ENCODE data around the gene CRTAP. TPM values are rescaled to one million over a fixed set of nuclear protein-coding genes. Genes with fewer than 3 reads are reported as not detected.

The CRTAP gene
- total and polyA plus RNA-seq, 7 experiments from 2014 or later: 27.1 to 86.1 (median 46.4) TPM

- Histone ChIP-seq H3K9me3 (ENCODE audit: control insufficient read depth in 2 of 3, low read length in 3 of 3) (no peaks in the 10 kb centered on the region), H3K4me1 (ENCODE audit: control insufficient read depth in 2 of 2, insufficient read depth in 2 of 2, low read length in 2 of 2) (peaks cover 3 to 10% of the 10 kb centered on the region in 2 donors), H3K36me3 (ENCODE audit: control insufficient read depth in 2 of 3, insufficient read depth in 3 of 3, low read length in 3 of 3) (no peaks in the 10 kb centered on the region), H3K4me3 (ENCODE audit: low read length) (no peak overlapping the region), H3K27me3 (ENCODE audit: control insufficient read depth in 2 of 2, insufficient read depth in 2 of 2, low read length in 2 of 2) (no peaks in the 10 kb centered on the region), H3K27ac (ENCODE audit: low read depth, low read length) (no peak overlapping the region)
- Mint-ChIP-seq H3K27ac (no peak overlapping the region), H3K36me3 (peaks cover 0 to 21% (median 4%) of the 10 kb centered on the region in 5 donors), H3K4me3 (no peak overlapping the region), H3K4me1 (peaks cover 19 to 50% (median 36%) of the 10 kb centered on the region in 7 donors), H3K27me3 (no peaks in the 10 kb centered on the region), H3K9me3 (no peaks in the 10 kb centered on the region)
- ChIA-PET CTCF (interaction anchor here (0.6 to 1.5 kb wide), 3 partner anchors 9 to 289 kb away, joined by 3 to 5 read pairs (median 4); no protein-coding TSS in a partner anchor), POLR2A (no interaction called here)
- DNase-seq (no peak), ATAC-seq (no peak)
- intact Hi-C loops (cut with micrococcal nuclease): no loop called here
Observed at GRCh38 chr3:33083958-33084357, 29.9 kb upstream of the CRTAP start.

GRCh38 chr3:33088691-33089090 lies 25.1 kb upstream of the CRTAP start:
- Histone ChIP-seq H3K4me1 (ENCODE audit: control insufficient read depth in 2 of 2, insufficient read depth in 2 of 2, low read length in 2 of 2) (peaks cover 16 to 18% of the 10 kb centered on the region in 2 donors), H3K4me3 (ENCODE audit: low read length) (no peak overlapping the region), H3K36me3 (ENCODE audit: control insufficient read depth in 2 of 3, insufficient read depth in 3 of 3, low read length in 3 of 3) (peaks cover 0 to 11% (median 0%) of the 10 kb centered on the region in 3 experiments), H3K27me3 (ENCODE audit: control insufficient read depth in 2 of 2, insufficient read depth in 2 of 2, low read length in 2 of 2) (no peaks in the 10 kb centered on the region), H3K9me3 (ENCODE audit: control insufficient read depth in 2 of 3, low read length in 3 of 3) (no peaks in the 10 kb centered on the region), H3K27ac (ENCODE audit: low read depth, low read length) (no peak overlapping the region)
- H3K9me3 Mint-ChIP-seq: no peaks in the 10 kb centered on the region
- ChIA-PET CTCF (no interaction called here), POLR2A (no interaction called here)
- H3K27ac Mint-ChIP-seq: peak overlapping the region in 3 of 9 donors; percentile 2 to 22 (median 3)
- ATAC-seq (no peak), DNase-seq (no peak)
- no peaks in the 10 kb centered on the region for H3K27me3 Mint-ChIP-seq
- H3K4me3 Mint-ChIP-seq: peak overlapping the region in 5 of 10 donors; percentile 2 to 52 (median 29)
- peaks cover 4 to 56% (median 20%) of the 10 kb centered on the region in 5 donors for H3K36me3 Mint-ChIP-seq
- intact Hi-C loops (cut with micrococcal nuclease): no loop called here
- H3K4me1 Mint-ChIP-seq: peaks cover 57 to 82% (median 65%) of the 10 kb centered on the region in 7 donors

GRCh38 chr3:33089515-33089914 lies 24.3 kb upstream of the CRTAP start:
- H3K4me3 ChIP-seq (ENCODE audit: low read length): no peak overlapping the region
- ATAC-seq (peak; percentile 67), DNase-seq (no peak)
- intact Hi-C loops (cut with micrococcal nuclease): no loop called here
- no peaks in the 10 kb centered on the region for H3K27me3 ChIP-seq (ENCODE audit: control insufficient read depth in 2 of 2, insufficient read depth in 2 of 2, low read length in 2 of 2)
- H3K9me3 Mint-ChIP-seq: no peaks in the 10 kb centered on the region
- H3K9me3 ChIP-seq (ENCODE audit: control insufficient read depth in 2 of 3, low read length in 3 of 3): no peaks in the 10 kb centered on the region
- peak overlapping the region in 8 of 10 donors; percentile 7 to 69 (median 42) for H3K4me3 Mint-ChIP-seq
- CTCF ChIA-PET: interaction anchor here (1.1 kb wide), 1 partner anchor 15 kb away, joined by 3 read pairs; no protein-coding TSS in a partner anchor
- peaks cover 4 to 56% (median 22%) of the 10 kb centered on the region in 5 donors for H3K36me3 Mint-ChIP-seq
- no peak overlapping the region for H3K27ac ChIP-seq (ENCODE audit: low read depth, low read length)
- POLR2A ChIA-PET: interaction anchor here (0.7 to 0.8 kb wide), 2 partner anchors 28 to 43 kb away, joined by 3 read pairs; no protein-coding TSS in a partner anchor
- peak overlapping the region in 5 of 9 donors; percentile 22 to 74 (median 36) for H3K27ac Mint-ChIP-seq
- H3K27me3 Mint-ChIP-seq: no peaks in the 10 kb centered on the region
- H3K36me3 ChIP-seq (ENCODE audit: control insufficient read depth in 2 of 3, insufficient read depth in 3 of 3, low read length in 3 of 3): peaks cover 0 to 11% (median 0%) of the 10 kb centered on the region in 3 experiments
- peaks cover 16 to 18% of the 10 kb centered on the region in 2 donors for H3K4me1 ChIP-seq (ENCODE audit: control insufficient read depth in 2 of 2, insufficient read depth in 2 of 2, low read length in 2 of 2)
- peaks cover 56 to 81% (median 66%) of the 10 kb centered on the region in 7 donors for H3K4me1 Mint-ChIP-seq

GRCh38 chr3:33091746-33092145 lies 22.1 kb upstream of the CRTAP start:
- CTCF ChIA-PET: interaction anchor here (0.7 kb wide), 1 partner anchor 143 kb away, joined by 3 read pairs; no protein-coding TSS in a partner anchor
- peaks cover 12 to 20% of the 10 kb centered on the region in 2 donors for H3K4me1 ChIP-seq (ENCODE audit: control insufficient read depth in 2 of 2, insufficient read depth in 2 of 2, low read length in 2 of 2)

GRCh38 chr3:33092496-33093254 lies 21.1 kb upstream of the CRTAP start:
- Histone ChIP-seq H3K9me3 (ENCODE audit: control insufficient read depth in 2 of 3, low read length in 3 of 3) (no peaks in the 10 kb centered on the region), H3K4me3 (ENCODE audit: low read length) (no peak overlapping the region), H3K27ac (ENCODE audit: low read depth, low read length) (no peak overlapping the region), H3K36me3 (ENCODE audit: control insufficient read depth in 2 of 3, insufficient read depth in 3 of 3, low read length in 3 of 3) (peaks cover 0 to 18% (median 0%) of the 10 kb centered on the region in 3 experiments), H3K4me1 (ENCODE audit: control insufficient read depth in 2 of 2, insufficient read depth in 2 of 2, low read length in 2 of 2) (peaks cover 10 to 25% of the 10 kb centered on the region in 2 donors), H3K27me3 (ENCODE audit: control insufficient read depth in 2 of 2, insufficient read depth in 2 of 2, low read length in 2 of 2) (no peaks in the 10 kb centered on the region)
- no peak for ATAC-seq
- Mint-ChIP-seq H3K4me3 (peak overlapping the region in 1 of 10 donors; percentile 46), H3K27me3 (no peaks in the 10 kb centered on the region), H3K9me3 (no peaks in the 10 kb centered on the region), H3K27ac (peak overlapping the region in 6 of 9 donors; percentile 9 to 76 (median 34)), H3K4me1 (peaks cover 57 to 81% (median 70%) of the 10 kb centered on the region in 7 donors), H3K36me3 (peaks cover 4 to 53% (median 22%) of the 10 kb centered on the region in 5 donors)
- POLR2A ChIA-PET: interaction anchor here (1.0 kb wide), 1 partner anchor 21 kb away, joined by 4 read pairs; the partner anchor contains the start of gene CRTAP
- intact Hi-C loops (cut with micrococcal nuclease): no loop called here
- CTCF ChIA-PET: no interaction called here
- DNase-seq: no peak

More at GRCh38 chr3:33091746-33092145, 22.1 kb upstream of the CRTAP start:
- no peaks in the 10 kb centered on the region for H3K9me3 Mint-ChIP-seq
- POLR2A ChIA-PET: interaction anchor here (1.0 kb wide), 1 partner anchor 22 kb away, joined by 4 read pairs; the partner anchor contains the start of gene CRTAP
- H3K27ac ChIP-seq (ENCODE audit: low read depth, low read length): no peak overlapping the region
- no peaks in the 10 kb centered on the region for H3K9me3 ChIP-seq (ENCODE audit: control insufficient read depth in 2 of 3, low read length in 3 of 3)
- H3K36me3 Mint-ChIP-seq: peaks cover 4 to 58% (median 22%) of the 10 kb centered on the region in 5 donors
- peaks cover 63 to 88% (median 78%) of the 10 kb centered on the region in 7 donors for H3K4me1 Mint-ChIP-seq
- no peak for ATAC-seq
- no peak overlapping the region for H3K4me3 ChIP-seq (ENCODE audit: low read length)
- H3K27ac Mint-ChIP-seq: peak overlapping the region in 6 of 9 donors; percentile 9 to 76 (median 54)
- DNase-seq: no peak
- H3K27me3 Mint-ChIP-seq: no peaks in the 10 kb centered on the region
- intact Hi-C loops (cut with micrococcal nuclease): no loop called here
- no peaks in the 10 kb centered on the region for H3K27me3 ChIP-seq (ENCODE audit: control insufficient read depth in 2 of 2, insufficient read depth in 2 of 2, low read length in 2 of 2)
- H3K36me3 ChIP-seq (ENCODE audit: control insufficient read depth in 2 of 3, insufficient read depth in 3 of 3, low read length in 3 of 3): peaks cover 0 to 17% (median 0%) of the 10 kb centered on the region in 3 experiments
- peak overlapping the region in 1 of 10 donors; percentile 39 for H3K4me3 Mint-ChIP-seq

- Histone ChIP-seq H3K4me3 (ENCODE audit: low read length) (no peak overlapping the region), H3K9me3 (ENCODE audit: control insufficient read depth in 2 of 3, low read length in 3 of 3) (no peaks in the 10 kb centered on the region), H3K27me3 (ENCODE audit: control insufficient read depth in 2 of 2, insufficient read depth in 2 of 2, low read length in 2 of 2) (no peaks in the 10 kb centered on the region), H3K36me3 (ENCODE audit: control insufficient read depth in 2 of 3, insufficient read depth in 3 of 3, low read length in 3 of 3) (peaks cover 0 to 18% (median 0%) of the 10 kb centered on the region in 3 experiments), H3K4me1 (ENCODE audit: control insufficient read depth in 2 of 2, insufficient read depth in 2 of 2, low read length in 2 of 2) (peaks cover 6 to 23% of the 10 kb centered on the region in 2 donors), H3K27ac (ENCODE audit: low read depth, low read length) (no peak overlapping the region)
- intact Hi-C loops (cut with micrococcal nuclease): no loop called here
- ChIA-PET CTCF (interaction anchor here (1.1 kb wide), 1 partner anchor 19 kb away, joined by 3 read pairs; no protein-coding TSS in a partner anchor), POLR2A (interaction anchor here (1.4 kb wide), 1 partner anchor 347 kb away, joined by 5 read pairs; no protein-coding TSS in a partner anchor)
- ATAC-seq: no peak
- H3K36me3 Mint-ChIP-seq: peaks cover 4 to 43% (median 22%) of the 10 kb centered on the region in 5 donors
- no peak overlapping the region for H3K4me3 Mint-ChIP-seq
- DNase-seq: no peak
- peak overlapping the region in 3 of 9 donors; percentile 36 to 67 (median 45) for H3K27ac Mint-ChIP-seq
- H3K4me1 Mint-ChIP-seq: peaks cover 45 to 69% (median 60%) of the 10 kb centered on the region in 7 donors
- H3K27me3 Mint-ChIP-seq: peaks cover 0 to 4% (median 0%) of the 10 kb centered on the region in 5 donors
- no peaks in the 10 kb centered on the region for H3K9me3 Mint-ChIP-seq
Observed at GRCh38 chr3:33093847-33094246, 20.0 kb upstream of the CRTAP start.
